Left renal cortex interstitium (tissue), 4 donors: ENCODE results near the gene CHST10. TPM values are rescaled to one million over a fixed set of nuclear protein-coding genes. Genes with fewer than 3 reads are reported as not detected.
A peak's percentile ranks its signal among the peaks of the same experiment; 100 is the strongest.
"Not testable (repeated sequence)": the region's sequence is repeated elsewhere in the genome, so short reads cannot be mapped to it uniquely, and the experiment has no call there.

Experiments used
- DNase-seq, 4 donors: peaks; one replicate each; pipeline ENCODE4 v3.0.0-alpha.2; 2013; ENCODE audit warnings: low read depth in 4 of 4, low spot score in 2 of 4, missing footprints in 1 of 4
- polyA plus RNA-seq, 4 donors: library from polyadenylated mRNA; unstranded; fragments of 120-200 nt; gene quantifications; one replicate each; pipeline ENCODE4 v1.2.1, GENCODE V29; 2013; ENCODE audit not compliant: insufficient read length in 4 of 4

CHST10 gene
- polyA plus RNA-seq, 4 donors, result 20.4 to 23.8 (median 23.0) TPM

DNA sequence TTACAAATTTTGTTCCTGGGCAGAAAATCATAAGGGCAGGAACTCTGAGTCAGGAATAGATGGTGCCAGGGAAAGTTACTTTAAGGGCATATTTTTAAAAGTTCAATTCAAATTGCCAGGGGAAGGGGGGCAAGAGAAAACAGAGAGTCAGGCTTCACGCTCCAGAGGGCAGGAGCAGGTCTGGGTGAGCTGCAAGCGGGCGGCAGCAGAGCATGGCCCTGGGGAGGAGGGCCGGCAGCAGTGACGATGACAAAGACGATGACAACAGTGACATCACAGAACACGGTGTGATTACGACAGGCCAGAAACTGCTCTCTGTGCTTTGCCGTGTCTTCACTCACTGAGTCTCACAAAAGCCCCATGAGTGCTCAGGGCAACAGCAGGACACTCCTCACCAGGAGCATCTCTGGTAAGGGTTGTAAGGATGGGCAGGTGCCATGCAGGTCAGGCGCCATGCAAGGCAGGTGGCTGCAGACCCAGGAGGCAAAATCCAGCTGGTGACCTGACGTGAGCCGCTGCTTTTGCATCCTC, 23.3 kb downstream of the CHST10 start:
- DNase-seq, result peak in 1 of 4 donors; percentile 21

DNA sequence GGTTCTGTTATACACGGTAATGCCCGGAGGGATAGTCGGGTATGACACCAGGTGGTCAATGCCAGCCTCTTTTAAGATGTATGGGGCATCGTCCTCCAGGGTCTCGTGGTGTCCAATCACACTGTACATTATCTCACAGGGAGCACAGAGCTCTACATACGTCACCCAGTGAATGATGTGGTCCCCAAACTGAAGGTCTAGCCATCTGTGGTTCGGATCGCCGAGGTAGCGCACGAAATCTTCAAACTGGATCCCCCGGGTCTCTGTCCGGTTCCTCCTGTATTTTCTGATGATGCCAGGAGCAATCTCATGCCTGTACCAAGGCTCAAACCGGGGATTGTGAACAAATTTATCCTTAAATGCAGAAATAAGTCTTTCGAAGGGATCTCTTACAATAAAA, 24.1 kb downstream of the CHST10 start:
- no peak for DNase-seq

DNA sequence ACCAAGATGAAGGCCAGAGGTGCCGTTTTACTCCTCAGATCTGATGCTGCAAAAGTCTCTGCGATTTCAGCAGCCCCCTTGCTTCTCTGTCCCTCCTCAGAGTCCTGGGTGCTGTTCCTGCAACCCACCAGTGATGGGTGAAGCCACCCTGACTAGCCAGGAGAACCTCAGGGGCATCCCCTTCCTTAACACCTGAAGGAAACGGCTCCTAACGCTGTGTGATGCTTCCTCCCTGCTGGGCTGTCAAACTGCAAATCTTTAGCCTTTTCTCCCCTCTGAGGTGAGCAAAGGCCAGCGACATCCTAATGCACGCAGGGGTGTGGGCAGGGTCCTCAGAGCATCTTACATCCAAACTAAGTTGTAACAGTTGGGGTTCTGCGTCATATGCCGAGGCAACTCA, 24.8 kb downstream of the CHST10 start:
- DNase-seq, result no peak

DNA sequence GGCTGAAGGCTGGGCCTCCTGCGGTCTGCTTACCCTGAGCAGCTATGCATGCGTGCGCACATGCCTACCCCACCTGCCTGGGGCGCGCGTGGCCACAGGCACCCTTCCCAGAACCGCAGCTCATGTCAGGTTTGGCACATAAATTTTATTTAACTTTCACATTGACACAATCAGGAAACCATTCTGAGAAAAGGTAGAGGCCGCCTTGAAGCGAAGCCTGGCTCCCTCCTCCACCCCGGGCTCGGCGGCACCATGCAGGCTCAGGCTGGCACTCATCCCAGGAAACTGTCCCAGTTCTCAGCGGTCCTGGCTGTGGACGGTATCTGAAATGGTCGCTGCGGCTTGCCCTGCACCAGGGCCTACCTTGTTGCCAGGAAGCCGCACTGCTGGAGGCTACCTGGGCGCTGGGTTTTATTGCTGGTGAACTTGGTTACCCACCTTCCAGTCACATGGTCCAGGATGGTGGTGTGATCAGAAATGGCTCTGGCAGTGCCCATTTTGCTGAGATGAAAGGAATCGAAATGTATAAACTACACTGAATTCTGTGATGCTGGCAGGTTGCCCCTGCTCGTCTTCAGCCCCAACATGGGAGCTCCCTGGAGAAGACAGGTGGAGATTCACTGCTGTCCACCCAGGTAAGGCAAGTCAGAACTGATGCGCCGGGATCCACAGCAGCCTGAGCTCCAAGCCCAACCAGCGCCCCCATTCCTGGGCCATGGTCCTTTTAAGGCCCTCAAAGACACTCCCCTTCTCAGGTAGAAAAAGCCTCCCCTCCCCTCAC, 25.5 kb downstream of the CHST10 start:
- no peak for DNase-seq

DNA sequence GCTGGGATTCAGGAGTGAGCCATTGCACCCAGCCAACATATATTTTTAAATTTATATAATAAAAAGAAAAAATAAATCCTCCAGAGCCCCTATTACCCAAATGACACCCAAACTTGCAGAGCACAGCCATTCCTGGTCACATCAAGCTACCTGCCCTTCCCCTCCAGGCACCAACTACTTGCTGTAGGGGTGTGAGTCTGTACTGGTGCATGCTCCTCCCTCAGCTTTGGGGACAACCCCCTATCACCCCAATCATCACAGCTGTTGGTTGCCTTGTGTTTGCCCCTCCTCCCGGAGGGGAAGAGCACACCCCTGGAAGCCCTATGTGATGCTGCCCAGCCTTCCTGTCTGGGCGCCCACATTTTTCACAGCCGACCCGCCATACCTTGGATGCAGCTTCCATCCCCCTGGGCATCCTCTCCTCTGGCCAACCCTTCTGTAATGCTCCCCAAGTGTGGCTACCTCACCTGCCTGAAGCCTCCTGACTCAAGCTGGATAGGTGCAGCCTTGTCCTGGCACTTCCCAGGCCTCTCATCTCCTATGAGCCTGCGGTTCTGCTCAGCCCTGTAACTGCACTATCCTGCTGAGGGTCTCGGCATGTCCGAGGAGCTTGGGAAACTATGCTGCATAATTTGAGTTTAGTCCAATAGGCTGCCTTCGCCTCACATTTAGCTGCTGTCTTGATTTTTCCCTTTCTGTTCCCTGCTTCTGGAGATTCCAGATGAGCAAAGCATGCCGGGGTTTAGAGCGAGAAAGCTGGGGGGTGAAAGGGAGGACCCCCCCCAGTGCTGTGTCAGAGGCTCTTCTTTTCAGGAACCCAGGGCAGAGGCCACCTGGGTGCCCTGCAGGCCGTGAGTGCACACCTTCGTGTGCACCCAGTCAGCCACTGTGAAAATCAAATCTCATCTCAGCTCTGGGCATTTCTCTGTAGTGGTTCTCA, 27.2 kb downstream of the CHST10 start:
- no peak for DNase-seq

DNA sequence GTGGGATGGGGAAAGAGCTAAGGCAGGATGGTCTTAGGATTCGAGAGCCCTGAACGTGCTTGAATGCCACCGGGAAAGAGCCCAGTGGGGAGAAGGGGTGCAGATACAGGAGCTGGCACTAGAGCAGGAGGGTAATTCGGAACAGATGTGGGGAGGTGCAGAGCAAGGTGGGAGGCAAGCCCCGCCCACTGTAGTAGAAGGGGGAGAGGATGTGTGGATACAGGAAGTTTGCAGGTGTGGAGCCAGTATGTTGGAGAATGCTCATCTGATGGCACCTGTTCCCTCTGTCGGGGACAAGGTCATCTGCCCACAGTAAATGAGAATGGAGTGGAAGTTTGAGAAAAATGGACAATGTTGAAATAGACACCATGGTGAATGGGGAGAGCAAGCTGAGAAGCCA, 28.8 kb downstream of the CHST10 start:
- no peak for DNase-seq

DNA sequence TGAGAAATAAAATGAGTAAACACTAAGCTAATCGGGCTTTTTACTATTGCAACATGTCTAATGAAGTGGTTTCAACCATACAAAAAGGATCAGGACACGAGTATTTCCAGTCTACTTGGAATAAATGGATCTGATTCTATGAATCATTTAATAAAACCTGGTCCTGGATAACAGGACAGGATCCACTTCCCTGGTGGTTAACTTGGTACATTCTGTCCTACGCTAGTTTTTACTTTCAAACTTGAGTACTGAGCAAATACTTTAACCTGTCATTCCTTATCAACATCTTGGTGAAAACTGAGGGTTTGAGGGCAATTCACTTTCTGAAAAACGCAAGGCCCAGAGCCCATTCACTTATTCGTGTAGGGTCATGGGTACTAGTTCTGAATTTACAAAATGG, 33.5 kb downstream of the CHST10 start:
- no peak for DNase-seq

DNA sequence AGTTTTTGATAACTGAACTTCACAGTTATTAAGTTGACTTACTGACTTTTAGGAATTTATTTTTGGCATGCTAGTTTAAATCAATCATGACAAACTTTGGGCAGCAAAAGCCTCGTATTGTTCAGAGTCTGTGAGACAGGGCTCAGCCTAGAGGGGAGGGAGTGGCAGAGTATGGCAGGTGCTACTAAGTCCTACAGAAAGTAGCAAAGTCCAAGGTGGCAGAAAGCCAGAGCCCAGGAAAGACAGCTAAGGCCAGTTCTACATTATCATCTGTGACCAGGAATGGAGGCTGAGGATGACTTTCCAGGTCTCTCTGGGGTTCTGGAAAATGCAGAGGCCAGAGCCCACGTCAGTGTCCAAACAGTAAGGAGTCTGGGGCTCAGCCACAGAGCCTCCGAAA, 34.2 kb downstream of the CHST10 start:
- no peak for DNase-seq

DNA sequence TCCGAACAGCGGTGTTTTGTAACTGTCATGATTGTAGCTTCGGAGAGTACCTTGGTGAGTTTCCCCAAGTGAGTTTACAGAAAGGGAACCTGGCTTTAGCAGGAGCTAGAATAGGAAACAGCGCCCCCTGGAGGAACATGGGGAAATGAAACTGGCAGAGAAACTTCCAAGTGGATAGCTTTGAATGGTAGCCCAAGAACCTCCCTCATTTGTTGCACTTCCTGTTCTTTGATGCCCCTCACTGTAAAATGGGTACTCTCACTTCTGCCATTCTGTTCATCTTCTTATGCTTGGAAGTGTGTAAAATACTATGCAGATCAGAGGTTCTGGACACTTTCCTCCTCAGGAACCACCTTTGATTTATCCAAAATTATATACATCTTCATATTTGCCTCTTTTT, 36.2 kb downstream of the CHST10 start:
- DNase-seq, result peak; percentile 34 to 78 (median 56)

DNA sequence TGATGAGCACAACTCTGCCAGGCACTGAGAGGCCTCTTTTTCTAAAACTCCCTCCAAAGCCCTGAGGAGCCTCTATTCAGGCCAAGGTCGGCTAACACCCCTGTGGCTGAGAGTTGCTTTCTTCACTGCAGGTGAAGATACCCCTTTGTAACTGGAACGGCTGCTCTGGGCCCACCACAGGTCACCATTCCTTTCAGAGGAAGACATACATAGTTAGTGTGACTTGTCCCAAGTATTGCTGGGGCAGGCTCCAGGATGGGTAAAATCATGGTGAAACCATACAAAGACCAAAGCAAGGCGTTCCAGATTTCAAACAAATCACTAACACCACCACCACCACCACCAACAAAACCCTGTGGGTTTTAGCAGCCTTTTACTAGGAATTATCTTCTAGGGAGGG, 36.8 kb downstream of the CHST10 start:
- DNase-seq, result no peak

DNA sequence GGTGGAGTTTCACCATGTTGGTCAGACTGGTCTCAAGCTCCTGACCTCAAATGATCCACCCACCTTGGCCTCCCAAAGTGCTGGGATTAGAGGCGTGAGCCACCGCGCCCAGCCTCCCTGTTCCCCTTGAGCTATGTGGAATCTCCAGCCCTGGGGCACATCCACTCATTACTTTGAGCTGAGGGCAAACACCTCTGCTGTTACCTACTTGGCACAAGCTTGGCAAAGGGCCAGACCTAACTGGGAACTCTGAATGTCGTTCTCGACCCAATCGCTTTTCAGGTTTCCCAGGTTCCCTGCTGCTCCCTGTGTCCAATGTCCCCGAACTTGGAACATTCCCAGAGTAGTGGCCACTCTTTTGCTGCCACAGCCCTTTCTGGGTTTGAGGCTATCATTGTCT, 40.6 kb downstream of the CHST10 start:
- no peak for DNase-seq

DNA sequence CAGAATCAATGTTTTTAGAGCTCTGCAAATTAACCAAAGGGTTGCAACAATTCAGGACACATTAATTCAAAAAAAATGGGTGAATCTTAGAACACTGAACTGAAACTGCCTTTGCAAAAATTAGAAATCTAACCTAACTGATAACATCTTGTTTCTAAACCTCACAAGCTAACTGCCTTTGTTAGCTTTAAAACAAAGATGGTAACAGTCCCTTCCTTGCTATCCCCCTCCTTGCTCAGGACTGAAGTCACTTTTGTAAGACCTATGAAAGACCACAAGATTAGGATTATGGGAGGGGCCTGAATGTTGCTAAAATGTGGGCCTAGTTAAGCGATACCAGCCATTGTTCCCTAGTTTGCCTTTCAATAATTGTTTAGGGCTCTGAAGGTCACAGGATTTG, 50.3 kb downstream of the CHST10 start:
- DNase-seq, result no peak

DNA sequence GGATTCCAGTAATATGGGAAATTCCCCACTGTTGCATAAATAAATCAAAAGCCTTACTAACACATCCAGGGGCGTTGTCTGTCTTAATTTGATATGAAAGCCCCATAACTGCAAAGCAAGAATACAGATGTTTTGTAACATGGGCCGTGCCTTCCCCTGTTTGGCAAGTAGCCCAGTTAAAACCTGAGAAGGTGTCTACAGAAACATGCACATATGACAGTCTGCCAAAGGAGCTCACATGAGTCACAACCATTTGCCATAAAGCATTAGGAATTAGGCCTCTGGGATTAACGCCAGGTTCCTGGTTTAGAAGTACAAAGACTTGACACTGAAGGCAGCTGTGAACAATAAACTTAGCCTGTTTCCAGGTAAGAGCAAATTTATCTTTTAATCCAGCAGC, 52.0 kb downstream of the CHST10 start:
- no peak for DNase-seq

DNA sequence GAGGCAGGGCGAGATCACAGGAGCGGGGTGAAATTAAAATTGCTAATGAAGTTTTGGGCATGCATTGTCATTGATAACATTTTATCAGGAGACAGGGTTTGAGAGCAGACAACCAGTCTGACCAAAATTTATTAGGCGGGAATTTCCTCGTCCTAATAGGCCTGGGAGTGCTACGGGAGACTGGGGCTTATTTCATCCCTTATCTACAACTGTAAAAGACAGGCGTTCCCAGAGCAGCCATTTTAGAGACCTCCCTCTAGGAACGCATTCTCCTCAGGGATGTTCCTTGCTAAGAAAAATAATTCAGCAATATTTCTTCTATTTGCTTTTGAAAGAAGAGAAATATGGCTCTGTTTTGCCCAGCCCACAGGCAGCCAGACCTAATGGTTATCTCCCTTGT, 55.2 kb downstream of the CHST10 start:
- DNase-seq, result not testable (repeated sequence)

DNA sequence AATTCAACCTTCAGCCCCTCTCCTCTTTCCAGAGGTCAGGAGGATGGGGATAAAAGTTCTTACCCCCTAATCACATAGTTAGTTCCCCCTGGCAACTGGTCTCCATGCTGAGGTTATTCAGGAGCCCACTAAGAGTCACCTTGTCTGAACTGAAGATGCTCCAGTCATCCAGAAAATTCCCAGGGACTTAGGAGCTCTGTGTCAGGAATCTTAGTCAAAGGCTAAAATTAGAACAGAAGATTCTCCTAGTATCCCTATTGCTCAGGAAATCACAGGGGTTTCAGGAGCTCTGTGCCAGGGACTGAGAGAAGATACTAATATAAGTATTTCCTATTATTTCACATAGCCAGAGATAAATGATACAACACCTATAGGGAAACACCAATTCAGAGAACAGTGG, 57.9 kb downstream of the CHST10 start:
- no peak for DNase-seq

DNA sequence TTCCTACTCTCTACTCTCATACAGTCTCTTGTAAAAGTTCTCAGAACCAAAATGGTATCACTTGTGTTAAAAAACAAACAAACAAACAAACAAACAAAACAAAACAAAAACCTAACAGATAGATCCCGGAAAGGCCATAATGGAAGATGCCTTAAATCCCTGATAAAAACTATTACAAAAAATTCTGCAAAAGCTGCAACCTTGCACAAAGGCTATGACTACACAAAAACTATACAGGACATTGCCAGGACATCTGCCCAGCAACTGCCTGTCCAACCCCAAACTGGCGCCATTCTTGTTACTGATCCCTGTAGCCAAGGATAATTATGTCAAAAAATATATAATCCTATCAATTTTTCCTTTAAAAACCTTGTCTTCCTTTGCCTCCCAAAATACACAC, 58.9 kb downstream of the CHST10 start:
- DNase-seq, result no peak

DNA sequence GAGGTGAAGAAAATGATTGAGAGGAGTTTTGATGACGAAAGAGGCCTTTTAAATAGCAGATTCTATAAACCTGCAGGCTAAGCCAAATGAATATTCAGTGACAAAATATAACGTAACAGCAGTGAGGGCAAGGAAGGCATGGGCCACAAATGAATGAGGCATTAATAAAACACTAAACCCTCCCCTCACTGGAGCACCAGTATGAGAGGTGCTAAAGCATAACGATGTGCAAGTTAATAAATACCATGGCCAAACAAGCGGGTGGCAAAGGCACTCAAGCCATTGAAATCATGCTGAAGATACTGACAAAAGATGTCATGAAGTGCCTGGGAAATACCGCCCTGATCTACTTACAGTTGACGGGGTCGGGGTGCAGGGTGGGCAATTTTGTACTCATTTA, 64.9 kb downstream of the CHST10 start:
- no peak for DNase-seq

DNA sequence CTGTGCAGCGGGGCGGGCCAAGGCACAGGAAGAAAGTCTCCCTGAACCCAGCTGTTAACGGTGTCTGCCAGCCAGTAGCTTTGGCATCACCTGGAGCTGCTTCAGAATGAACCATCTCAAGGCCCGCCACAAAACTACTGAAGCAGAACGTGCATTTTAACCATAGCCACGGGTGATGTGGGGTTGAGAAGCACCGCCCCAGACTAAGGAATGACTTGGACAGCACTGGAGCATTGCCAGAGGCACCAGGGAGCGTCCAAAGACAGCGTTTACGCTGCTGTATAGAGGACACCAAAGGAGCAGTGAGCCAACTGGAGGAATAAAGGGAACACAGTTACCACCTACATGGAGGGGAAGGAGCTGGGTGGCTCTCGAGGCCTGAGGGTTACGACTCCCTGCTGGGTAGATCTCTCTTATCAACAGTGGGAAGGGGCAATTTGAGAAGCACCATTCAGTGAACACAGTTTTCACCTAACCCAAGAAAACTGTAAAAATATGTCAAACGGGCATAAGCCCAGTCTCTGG, 66.7 kb downstream of the CHST10 start:
- no peak for DNase-seq

DNA sequence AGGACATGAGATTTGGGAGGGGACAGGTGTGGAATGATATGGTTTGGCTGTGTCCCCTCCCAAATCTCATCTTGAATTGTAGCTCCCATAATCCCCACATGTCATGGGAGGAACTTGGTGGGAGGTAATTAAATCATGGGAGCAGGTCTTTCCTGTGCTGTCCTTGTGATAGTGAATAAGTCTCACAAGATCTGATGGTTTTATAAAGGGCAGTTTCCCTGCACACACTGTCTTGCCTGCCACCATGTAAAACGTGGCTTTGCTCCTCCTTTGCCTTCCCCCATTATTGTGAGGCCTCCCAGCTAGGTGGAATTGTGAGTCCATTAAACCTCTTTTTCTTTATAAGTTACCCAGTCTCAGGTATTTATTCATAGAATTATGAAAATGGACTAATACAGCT, 72.3 kb downstream of the CHST10 start:
- DNase-seq, result not testable (repeated sequence)

DNA sequence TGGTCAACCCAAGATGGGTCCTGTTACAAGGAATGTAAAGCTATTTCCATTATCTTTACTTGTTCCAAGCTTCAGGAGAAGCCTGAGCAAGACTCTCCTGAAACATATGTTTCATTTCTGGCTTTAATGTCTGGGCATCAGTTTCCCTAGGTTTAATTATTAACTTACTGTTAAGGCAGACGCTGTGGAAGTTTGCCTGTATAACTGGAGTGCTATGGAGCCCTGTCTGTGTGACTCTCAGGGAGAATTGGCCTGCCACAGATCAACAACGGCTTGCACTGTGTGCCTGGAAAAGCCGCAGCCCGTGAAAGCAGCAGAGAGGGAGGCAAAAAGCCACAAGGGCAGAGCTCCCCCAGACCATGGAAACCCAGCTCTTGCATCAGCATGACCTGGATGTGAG, 73.0 kb downstream of the CHST10 start:
- no peak for DNase-seq

DNA sequence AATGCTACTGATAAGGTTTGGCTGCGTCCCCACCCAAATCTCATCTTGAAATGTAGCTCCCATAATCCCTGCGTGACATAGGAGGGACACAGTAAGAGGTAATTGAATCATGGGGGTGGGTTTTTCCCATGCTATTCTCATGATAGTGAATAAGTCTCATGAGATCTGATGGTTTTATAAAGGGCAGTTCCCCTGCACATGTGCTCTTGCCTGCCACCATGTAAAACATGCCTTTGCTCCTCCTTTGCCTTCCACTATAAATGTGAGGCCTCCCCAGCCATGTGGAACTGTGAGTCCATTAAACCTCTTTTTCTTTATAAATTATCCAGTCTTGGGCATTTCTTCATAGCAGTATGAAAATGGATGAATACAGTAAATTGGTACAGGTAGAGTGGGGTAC, 75.0 kb downstream of the CHST10 start:
- DNase-seq, result not testable (repeated sequence)
